ENCODE data around the gene GALNT18.
A peak's percentile ranks its signal among the peaks of the same experiment; 100 is the strongest.

GALNT18 gene

DNA sequence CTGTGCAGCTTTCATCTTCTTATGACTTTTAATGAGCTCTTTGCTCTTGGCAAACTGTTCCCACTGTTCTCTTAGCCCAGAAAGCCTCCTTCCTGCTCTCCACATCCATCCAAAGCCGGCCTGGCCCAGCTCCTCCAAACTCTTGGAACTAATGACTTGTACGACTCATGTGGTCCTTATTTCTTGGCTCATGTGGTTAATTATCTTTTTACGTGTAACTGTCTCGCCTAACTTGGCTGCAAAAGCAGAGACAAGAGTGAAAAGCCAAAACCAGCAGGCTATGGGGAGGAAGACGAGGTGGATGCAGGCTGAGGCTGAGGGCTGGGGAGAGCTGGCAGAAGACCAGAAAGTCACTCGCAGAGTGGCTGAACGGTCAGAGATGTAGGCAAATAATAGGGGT lies 274.2 kb downstream of the GALNT18 start:
- intact Hi-C loops (cut with micrococcal nuclease), result no loop called here
- peaks cover 37% of the 10 kb centered on the region for H3K27me3 Mint-ChIP-seq
- H3K4me3 Mint-ChIP-seq, result no peak overlapping the region
- no peaks in the 10 kb centered on the region for H3K9me3 Mint-ChIP-seq
- peaks cover 78% of the 10 kb centered on the region for H3K4me1 Mint-ChIP-seq (ENCODE audit: low read depth)
- H3K27ac Mint-ChIP-seq, result peak overlapping the region; percentile 20
- H3K36me3 Mint-ChIP-seq (ENCODE audit: low read depth), result peaks cover 72% of the 10 kb centered on the region

DNA sequence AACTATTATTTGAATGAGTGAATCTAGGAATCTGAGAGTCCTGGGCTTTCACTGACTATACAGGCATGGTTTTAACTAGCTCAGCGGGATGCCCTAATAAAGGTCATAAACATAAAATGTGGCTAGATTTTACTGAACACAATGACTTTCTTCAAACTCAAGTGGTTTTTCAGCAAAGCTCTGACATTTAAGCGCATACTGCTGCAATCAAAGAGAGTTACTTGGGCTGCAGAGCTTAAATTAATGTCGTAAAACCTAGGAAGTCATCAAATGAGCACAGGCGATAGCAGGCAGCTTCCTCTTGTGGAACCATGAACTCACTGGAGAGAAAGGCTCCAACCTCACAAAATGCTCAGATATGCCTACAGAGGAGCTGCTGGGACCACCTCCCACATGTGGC lies 275.5 kb downstream of the GALNT18 start:
- Mint-ChIP-seq H3K36me3 (ENCODE audit: low read depth) (peaks cover 65% of the 10 kb centered on the region), H3K9me3 (no peaks in the 10 kb centered on the region), H3K4me1 (ENCODE audit: low read depth) (peaks cover 78% of the 10 kb centered on the region), H3K4me3 (no peak overlapping the region), H3K27me3 (peaks cover 35% of the 10 kb centered on the region), H3K27ac (peak overlapping the region; percentile 20)
- intact Hi-C loops (cut with micrococcal nuclease), result no loop called here

DNA sequence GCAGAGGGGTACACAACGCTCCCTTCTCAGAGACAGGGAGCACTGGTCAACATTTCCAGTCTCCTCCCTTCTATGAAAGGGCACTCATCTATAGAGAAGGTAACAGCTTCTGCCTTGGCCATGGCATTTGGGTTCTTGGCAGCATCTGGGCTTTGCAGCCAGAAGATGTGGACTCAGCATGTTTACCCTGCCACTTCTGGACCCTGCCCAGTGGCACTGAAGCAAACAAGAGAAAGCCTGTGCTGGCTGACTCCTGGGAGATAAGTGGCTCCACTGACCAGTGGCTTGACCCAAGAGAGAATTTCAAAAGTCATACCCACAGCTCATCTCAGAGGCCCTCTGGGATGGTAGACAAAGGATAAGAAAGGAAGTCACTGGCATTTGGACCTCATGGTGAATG lies 276.7 kb downstream of the GALNT18 start:
- peak overlapping the region; percentile 41 for H3K27ac Mint-ChIP-seq
- H3K36me3 Mint-ChIP-seq (ENCODE audit: low read depth), result peaks cover 63% of the 10 kb centered on the region
- no peaks in the 10 kb centered on the region for H3K9me3 Mint-ChIP-seq
- H3K4me3 Mint-ChIP-seq, result no peak overlapping the region
- peaks cover 25% of the 10 kb centered on the region for H3K27me3 Mint-ChIP-seq
- H3K4me1 Mint-ChIP-seq (ENCODE audit: low read depth), result peaks cover 76% of the 10 kb centered on the region
- intact Hi-C loops (cut with micrococcal nuclease), result no loop called here

DNA sequence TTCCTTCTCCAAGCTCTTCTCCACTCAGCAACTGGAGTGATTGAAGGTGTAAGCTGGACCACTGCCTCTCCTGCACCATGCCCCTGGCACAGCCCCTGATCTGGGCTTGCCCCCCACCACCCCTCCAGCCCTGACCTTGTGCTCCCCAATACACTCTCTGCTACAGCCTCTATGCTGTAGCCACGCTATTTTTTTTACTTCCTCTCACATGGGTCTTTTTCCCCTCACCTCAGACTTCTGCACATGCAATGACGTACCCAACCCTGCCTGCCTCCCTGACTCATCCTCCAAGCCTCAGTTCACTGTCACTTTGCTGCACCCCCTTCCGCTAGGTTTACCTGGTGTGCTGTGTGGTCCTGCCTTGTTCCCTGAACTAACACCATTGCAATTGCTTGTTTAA lies 277.8 kb downstream of the GALNT18 start:
- H3K27ac Mint-ChIP-seq, result peak overlapping the region; percentile 45
- H3K27me3 Mint-ChIP-seq, result peaks cover 27% of the 10 kb centered on the region
- intact Hi-C loops (cut with micrococcal nuclease), result no loop called here
- H3K4me1 Mint-ChIP-seq (ENCODE audit: low read depth), result peaks cover 83% of the 10 kb centered on the region
- H3K36me3 Mint-ChIP-seq (ENCODE audit: low read depth), result peaks cover 65% of the 10 kb centered on the region
- no peaks in the 10 kb centered on the region for H3K9me3 Mint-ChIP-seq
- H3K4me3 Mint-ChIP-seq, result no peak overlapping the region

DNA sequence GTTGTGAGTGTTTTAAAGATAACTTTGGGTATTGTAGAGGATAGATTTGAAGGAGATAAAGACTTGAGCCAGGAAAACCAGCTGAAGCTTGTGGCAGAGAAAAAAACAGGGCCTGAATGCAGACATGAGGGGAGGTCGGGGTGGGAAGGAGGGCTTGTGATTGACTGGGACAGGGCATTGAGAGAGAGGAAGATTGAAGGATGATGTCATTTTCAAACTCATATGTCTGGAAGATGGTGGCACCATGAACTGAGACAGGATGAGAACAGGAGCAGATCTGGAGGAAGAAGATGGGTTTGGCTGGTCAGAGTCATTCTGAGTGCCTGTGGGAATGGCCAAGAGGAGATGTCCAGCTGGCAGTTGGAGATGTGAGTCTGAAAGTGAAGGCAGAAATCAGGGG lies 283.5 kb downstream of the GALNT18 start:
- Mint-ChIP-seq H3K27ac (no peak overlapping the region), H3K27me3 (peaks cover 23% of the 10 kb centered on the region), H3K4me1 (ENCODE audit: low read depth) (peaks cover 44% of the 10 kb centered on the region), H3K4me3 (no peak overlapping the region), H3K9me3 (no peaks in the 10 kb centered on the region), H3K36me3 (ENCODE audit: low read depth) (peaks cover 83% of the 10 kb centered on the region)
- intact Hi-C loops (cut with micrococcal nuclease), result no loop called here

DNA sequence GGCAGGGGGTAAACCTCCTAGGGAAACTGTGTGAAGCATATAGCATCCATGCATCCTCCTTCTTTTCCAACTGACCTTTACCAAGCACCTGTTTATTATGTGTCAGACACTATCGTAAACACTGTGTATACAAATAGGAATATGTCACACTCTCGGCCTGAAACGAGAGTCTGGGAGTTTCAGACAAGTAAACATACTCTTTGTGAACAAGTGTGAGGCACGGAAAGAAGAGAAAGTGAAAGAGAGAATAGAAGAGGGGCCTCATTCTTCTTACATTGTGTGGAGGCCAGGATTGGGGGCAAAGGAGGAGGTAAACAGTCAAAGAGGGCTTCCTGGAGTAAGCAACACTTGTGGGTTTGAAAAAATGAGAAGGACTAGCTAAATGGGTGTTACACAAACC lies 285.1 kb downstream of the GALNT18 start:
- H3K4me1 Mint-ChIP-seq (ENCODE audit: low read depth), result peaks cover 37% of the 10 kb centered on the region
- intact Hi-C loops (cut with micrococcal nuclease), result no loop called here
- H3K4me3 Mint-ChIP-seq, result no peak overlapping the region
- H3K27ac Mint-ChIP-seq, result peak overlapping the region; percentile 6
- H3K9me3 Mint-ChIP-seq, result no peaks in the 10 kb centered on the region
- H3K36me3 Mint-ChIP-seq (ENCODE audit: low read depth), result peaks cover 93% of the 10 kb centered on the region
- peaks cover 24% of the 10 kb centered on the region for H3K27me3 Mint-ChIP-seq

DNA sequence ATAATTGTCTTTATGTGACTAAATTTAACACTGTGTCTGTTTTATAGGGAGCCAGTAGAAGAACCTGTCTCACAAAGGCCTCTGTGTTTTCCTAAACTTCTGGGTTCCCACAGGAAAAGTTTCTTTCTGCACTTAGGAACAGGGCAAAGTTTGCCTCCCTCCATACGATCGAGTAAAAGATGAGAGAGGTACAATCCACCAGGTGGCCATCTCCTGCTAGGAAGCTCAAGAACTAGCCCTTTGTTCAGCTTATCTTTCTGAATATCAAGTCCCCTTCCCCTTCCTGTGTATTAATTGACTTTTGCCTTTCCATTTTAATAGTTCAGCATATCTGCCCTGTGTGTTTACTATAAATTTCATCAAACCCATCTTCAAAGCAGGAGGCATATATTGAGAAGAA lies 286.8 kb downstream of the GALNT18 start:
- Mint-ChIP-seq H3K27me3 (peaks cover 26% of the 10 kb centered on the region), H3K36me3 (ENCODE audit: low read depth) (peaks cover 100% of the 10 kb centered on the region), H3K9me3 (no peaks in the 10 kb centered on the region), H3K27ac (peak overlapping the region; percentile 31), H3K4me1 (ENCODE audit: low read depth) (peaks cover 36% of the 10 kb centered on the region), H3K4me3 (no peak overlapping the region)
- intact Hi-C loops (cut with micrococcal nuclease), result no loop called here

DNA sequence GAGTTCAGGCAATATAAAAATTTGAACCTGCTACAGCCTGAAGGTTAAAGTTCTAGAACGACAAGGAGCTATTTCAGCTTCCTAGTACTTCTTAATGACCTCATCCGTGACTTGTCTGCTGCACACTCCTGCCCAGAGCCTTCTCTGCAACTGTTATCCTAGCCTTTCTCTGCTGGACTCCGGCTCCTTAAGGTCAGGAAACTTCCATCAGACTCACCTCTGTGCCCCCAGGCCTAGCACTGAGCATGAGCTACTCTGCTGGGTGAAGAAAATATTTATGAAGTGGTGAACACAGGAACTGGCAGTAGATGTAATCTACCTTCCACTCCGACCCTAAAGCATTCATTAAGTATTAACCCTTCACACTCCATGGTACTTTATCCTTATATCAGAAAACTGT lies 287.2 kb downstream of the GALNT18 start:
- peaks cover 24% of the 10 kb centered on the region for H3K27me3 Mint-ChIP-seq
- H3K4me3 Mint-ChIP-seq, result no peak overlapping the region
- intact Hi-C loops (cut with micrococcal nuclease), result no loop called here
- peak overlapping the region; percentile 31 for H3K27ac Mint-ChIP-seq
- peaks cover 32% of the 10 kb centered on the region for H3K4me1 Mint-ChIP-seq (ENCODE audit: low read depth)
- H3K9me3 Mint-ChIP-seq, result no peaks in the 10 kb centered on the region
- peaks cover 100% of the 10 kb centered on the region for H3K36me3 Mint-ChIP-seq (ENCODE audit: low read depth)

DNA sequence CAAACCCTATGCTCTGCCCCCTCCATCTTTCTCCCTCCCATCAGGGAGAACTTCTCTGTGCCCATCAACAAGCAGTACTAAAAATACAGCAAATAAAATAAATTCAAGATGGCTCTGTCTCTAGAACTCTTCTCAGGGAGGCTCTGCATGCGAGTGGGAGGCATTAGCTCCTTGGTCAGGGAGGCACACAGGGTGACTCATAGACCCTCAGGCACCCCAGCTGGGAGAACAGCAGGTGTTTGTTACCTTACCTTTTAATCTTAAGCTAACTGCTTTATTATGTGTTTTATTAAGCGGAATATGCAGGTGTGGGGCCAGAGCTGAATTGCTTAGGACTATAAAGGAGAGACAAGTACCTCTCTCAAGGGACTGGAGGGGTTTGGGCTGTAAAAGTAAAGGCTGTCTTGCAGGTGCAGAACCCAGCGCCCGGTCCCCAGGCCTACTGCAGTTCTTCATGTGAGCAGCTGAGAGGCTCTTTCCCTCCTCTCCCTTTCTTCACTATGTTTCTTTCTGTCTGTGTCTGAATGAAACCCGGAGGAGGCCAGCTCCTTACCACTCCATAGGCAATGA lies 289.6 kb downstream of the GALNT18 start:
- Mint-ChIP-seq H3K4me1 (ENCODE audit: low read depth) (peaks cover 17% of the 10 kb centered on the region), H3K27ac (no peak overlapping the region), H3K4me3 (no peak overlapping the region), H3K9me3 (no peaks in the 10 kb centered on the region), H3K27me3 (peaks cover 10% of the 10 kb centered on the region), H3K36me3 (ENCODE audit: low read depth) (peaks cover 98% of the 10 kb centered on the region)
- intact Hi-C loops (cut with micrococcal nuclease), result no loop called here

DNA sequence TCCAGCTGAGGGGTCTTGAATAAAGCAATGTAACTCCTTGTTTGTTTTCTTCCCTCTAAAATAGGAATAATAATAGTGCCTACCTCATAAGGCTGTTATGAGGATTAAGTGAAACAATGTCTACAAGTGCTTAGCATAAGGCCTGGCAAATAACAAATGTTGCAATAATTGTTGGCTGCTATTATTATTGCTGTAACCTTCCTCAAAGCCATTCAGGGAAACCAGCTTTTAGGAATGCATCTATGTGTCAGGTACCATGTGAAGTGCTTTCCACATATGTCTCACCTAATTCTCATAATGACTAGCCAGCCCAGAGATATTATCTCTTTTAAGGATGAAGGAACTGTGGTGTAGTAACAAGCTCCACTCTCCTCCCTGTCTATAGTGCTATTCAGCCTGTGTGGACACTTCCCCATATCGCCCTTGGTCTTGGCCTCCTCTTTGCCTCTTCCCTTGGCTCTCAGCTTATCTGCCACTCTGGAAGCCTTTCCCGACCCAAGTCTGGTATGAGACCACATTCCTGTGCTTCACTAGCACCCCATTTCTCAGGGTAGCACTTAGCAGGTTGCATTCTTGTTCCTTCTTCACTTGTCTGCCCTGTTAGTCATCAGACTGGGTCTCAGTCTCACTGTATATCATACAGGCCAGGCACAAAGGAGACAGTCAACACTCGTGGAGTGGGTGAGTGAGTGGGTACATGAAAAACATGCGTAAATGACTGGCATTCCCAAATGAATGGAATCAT lies 292.6 kb downstream of the GALNT18 start:
- H3K4me1 Mint-ChIP-seq (ENCODE audit: low read depth), result peaks cover 22% of the 10 kb centered on the region
- peaks cover 2% of the 10 kb centered on the region for H3K9me3 Mint-ChIP-seq
- intact Hi-C loops (cut with micrococcal nuclease), result no loop called here
- peaks cover 98% of the 10 kb centered on the region for H3K36me3 Mint-ChIP-seq (ENCODE audit: low read depth)
- peak overlapping the region; percentile 57 for H3K27ac Mint-ChIP-seq
- H3K4me3 Mint-ChIP-seq, result no peak overlapping the region
- H3K27me3 Mint-ChIP-seq, result peaks cover 6% of the 10 kb centered on the region

DNA sequence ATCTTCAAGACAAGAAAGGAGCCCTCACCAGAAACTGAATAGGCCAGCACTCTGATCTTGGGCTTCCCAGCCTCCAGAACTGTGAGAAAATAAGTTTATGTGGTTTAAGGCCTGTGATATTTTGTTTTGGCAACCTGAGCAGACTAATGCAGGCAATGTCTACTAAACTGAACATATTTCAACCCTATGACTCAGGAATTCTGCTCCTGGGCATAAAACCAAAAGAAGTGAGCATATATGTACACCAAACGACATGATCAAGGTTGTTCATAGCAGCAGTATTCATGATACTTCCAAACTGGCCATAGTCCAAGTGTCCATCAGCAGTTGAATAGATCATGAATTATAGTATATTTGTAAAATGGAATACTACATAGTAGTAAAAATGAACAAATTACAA lies 297.7 kb downstream of the GALNT18 start:
- H3K4me1 Mint-ChIP-seq (ENCODE audit: low read depth), result peaks cover 28% of the 10 kb centered on the region
- peak overlapping the region; percentile 45 for H3K27ac Mint-ChIP-seq
- peaks cover 90% of the 10 kb centered on the region for H3K36me3 Mint-ChIP-seq (ENCODE audit: low read depth)
- intact Hi-C loops (cut with micrococcal nuclease), result no loop called here
- H3K4me3 Mint-ChIP-seq, result no peak overlapping the region
- H3K9me3 Mint-ChIP-seq, result peaks cover 31% of the 10 kb centered on the region
- H3K27me3 Mint-ChIP-seq, result no peaks in the 10 kb centered on the region

DNA sequence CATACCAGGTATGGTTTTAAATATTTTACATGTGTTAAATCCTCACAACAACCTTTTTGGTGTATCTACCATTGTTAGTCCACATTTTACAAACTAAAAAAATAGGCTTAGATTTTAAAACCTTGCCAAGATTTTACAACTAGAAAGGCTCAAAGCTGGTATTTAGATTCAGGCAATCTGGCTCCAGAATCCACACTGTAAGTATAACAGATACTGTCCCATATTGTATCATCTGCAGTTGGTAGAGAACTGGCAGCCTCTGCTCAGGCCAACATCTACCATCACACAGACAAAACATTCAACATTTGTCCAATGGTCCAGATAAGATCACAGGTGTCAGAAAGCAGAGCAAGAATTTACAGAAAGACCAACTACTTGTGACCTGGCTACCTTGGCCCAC lies 299.7 kb downstream of the GALNT18 start:
- H3K36me3 Mint-ChIP-seq (ENCODE audit: low read depth), result peaks cover 86% of the 10 kb centered on the region
- H3K4me1 Mint-ChIP-seq (ENCODE audit: low read depth), result peaks cover 48% of the 10 kb centered on the region
- peak overlapping the region; percentile 97 for H3K27ac Mint-ChIP-seq
- peaks cover 38% of the 10 kb centered on the region for H3K9me3 Mint-ChIP-seq
- intact Hi-C loops (cut with micrococcal nuclease), result no loop called here
- H3K4me3 Mint-ChIP-seq, result no peak overlapping the region
- no peaks in the 10 kb centered on the region for H3K27me3 Mint-ChIP-seq

DNA sequence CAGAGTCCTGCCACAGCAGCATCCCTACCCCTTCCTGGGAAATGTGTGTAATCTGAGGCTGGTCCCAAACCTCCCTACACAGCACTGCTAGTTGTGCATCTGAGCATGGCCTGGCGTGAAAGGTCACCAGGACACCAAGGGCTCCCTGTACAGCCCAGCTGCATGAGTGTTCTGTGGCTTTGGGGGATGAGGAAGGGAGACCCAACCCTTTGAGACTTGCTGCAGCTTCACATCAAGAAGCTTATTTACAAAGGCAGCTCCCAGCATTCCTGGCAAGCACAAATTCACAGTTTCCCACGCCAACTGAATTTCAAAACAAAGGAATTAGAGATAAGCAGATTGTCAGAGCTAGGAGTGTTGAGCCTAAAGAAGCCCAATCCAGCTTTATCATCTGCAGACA lies 301.0 kb downstream of the GALNT18 start:
- H3K9me3 Mint-ChIP-seq, result peaks cover 38% of the 10 kb centered on the region
- H3K27me3 Mint-ChIP-seq, result no peaks in the 10 kb centered on the region
- intact Hi-C loops (cut with micrococcal nuclease), result no loop called here
- peaks cover 86% of the 10 kb centered on the region for H3K36me3 Mint-ChIP-seq (ENCODE audit: low read depth)
- peak overlapping the region; percentile 97 for H3K27ac Mint-ChIP-seq
- H3K4me3 Mint-ChIP-seq, result no peak overlapping the region
- peaks cover 59% of the 10 kb centered on the region for H3K4me1 Mint-ChIP-seq (ENCODE audit: low read depth)

DNA sequence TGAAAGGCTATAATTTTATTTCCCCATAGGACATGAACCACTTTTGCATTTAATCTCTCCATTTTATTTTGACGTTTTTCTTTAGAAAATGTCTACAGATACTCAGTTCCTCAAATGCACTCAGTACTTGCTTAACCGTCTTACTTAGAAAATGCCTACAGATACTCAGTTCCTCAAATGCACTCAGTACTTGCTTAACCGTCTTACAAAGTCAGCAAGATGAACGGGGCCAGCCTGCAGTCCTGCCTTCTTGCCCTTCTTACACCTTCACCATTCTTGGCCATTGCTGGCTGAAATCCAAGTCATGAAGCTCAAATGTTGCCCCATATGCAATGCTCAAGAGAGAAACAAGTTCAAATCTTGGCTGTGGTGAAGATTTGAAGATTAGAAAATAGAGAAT lies 302.8 kb downstream of the GALNT18 start:
- Mint-ChIP-seq H3K9me3 (peaks cover 33% of the 10 kb centered on the region), H3K36me3 (ENCODE audit: low read depth) (peaks cover 83% of the 10 kb centered on the region), H3K4me1 (ENCODE audit: low read depth) (peaks cover 69% of the 10 kb centered on the region), H3K4me3 (no peak overlapping the region), H3K27ac (peak overlapping the region; percentile 97), H3K27me3 (no peaks in the 10 kb centered on the region)
- intact Hi-C loops (cut with micrococcal nuclease), result loop anchor here (1.0 to 2.0 kb wide), 3 partner anchors 8 to 98 kb away; no protein-coding TSS in a partner anchor

Measured in dendritic cell treated with granulocyte-macrophage colony-stimulating factor and Interleukin-4, amounts not matched to agents 40 ng/mL and 50 ng/mL, for 4 days (primary cell).